ENCODE results near the gene LAMB3. TPM values are rescaled to one million over a fixed set of nuclear protein-coding genes. Genes with fewer than 3 reads are reported as not detected.

Gene LAMB3
- total RNA-seq, 4 donors from 2014 or later, result 0.17 to 1.0 (median 0.52) TPM

DNA sequence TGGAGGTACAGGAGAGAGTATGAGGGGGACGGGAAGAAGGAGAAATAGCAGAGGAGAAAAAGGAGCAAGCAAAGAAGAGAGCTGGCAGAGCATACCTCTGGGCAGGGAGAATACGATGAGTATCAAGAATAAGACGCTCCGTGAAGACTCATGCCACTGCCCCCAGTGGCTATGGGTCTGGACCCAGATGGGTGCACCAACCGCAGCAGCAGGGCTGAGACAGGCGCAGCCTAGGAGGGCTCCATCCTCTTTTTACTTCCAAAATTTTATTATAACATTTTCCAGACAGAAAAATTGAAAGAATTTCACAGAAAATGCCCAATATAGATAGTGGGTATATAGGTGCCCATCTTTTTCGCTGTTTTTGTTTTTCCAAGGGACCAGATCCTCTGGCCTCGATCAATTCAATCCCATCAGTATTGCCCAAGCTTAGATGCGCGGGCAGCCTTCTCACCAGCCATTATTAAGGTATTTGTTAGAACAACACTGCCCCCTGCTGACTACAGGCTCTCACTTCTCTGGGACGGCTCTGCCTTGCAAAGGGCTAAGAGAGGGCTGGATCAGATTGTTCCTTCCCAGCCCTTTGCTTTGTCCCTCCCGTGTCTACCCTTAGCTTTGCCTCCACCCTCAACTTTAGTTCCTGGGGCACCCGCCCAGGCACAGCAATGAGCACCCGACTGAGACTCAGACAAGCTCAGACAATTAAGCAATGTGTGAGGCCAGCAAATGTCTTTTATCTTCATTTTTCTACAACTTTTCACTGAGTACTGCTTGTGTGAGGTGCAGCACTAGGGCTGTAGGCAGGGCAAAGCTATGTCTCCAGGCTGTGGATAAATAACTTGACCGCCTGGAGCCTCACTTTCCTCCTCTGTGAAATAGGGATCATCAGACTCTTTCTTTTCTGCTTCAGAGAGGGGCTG lies 86.2 kb downstream of the LAMB3 start:
- DNase-seq (ENCODE audit: extremely low spot score), result peak; percentile 94
- intact Hi-C loops (cut with DNase I), result loop anchor here (10.0 kb wide), 1 partner anchor 361 kb away; no protein-coding TSS in a partner anchor
- Histone ChIP-seq H3K27me3 (peaks cover 0 to 47% (median 0%) of the 10 kb centered on the region in 4 donors), H3K4me1 (peaks cover 0 to 12% (median 0%) of the 10 kb centered on the region in 4 donors), H3K36me3 (no peaks in the 10 kb centered on the region), H3K9me3 (no peaks in the 10 kb centered on the region), H3K4me3 (no peak overlapping the region), H3K27ac (replicated peaks in 1 of 4) (no peak overlapping the region)
- no peak for TF ChIP-seq EP300 (IDR thresholded peaks at IDR 0.05)
- TF ChIP-seq, protein P1, sequence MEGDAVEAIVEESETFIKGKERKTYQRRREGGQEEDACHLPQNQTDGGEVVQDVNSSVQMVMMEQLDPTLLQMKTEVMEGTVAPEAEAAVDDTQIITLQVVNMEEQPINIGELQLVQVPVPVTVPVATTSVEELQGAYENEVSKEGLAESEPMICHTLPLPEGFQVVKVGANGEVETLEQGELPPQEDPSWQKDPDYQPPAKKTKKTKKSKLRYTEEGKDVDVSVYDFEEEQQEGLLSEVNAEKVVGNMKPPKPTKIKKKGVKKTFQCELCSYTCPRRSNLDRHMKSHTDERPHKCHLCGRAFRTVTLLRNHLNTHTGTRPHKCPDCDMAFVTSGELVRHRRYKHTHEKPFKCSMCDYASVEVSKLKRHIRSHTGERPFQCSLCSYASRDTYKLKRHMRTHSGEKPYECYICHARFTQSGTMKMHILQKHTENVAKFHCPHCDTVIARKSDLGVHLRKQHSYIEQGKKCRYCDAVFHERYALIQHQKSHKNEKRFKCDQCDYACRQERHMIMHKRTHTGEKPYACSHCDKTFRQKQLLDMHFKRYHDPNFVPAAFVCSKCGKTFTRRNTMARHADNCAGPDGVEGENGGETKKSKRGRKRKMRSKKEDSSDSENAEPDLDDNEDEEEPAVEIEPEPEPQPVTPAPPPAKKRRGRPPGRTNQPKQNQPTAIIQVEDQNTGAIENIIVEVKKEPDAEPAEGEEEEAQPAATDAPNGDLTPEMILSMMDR (IDR thresholded peaks at IDR 0.05), result peak; percentile 48 to 67 (median 50)
- WGBS, result 48% methylated on average over 15 of the region's 15 CpGs

Other genes starting within 250 kb of the LAMB3 start
- under 1 TPM; 0.13 to 0.83 (median 0.26) TPM for gene CAMK1G, start 68.7 kb downstream of the LAMB3 start, total RNA-seq
- 10 to 100 TPM in 2 of 4 donors, 1 to 10 TPM in 2; 4.9 to 28.5 (median 17.4) TPM for gene G0S2, start 23.0 kb upstream of the LAMB3 start, total RNA-seq
- 10 to 100 TPM in 1 of 4 donors, 1 to 10 TPM in 3; 5.0 to 17.2 (median 6.2) TPM for gene HSD11B1, start 52.4 kb upstream of the LAMB3 start, total RNA-seq
- 1 to 10 TPM; 1.0 to 4.3 (median 2.8) TPM for gene TRAF3IP3, start 103.6 kb upstream of the LAMB3 start, total RNA-seq
- 1 to 10 TPM in 2 of 4 donors, under 1 TPM in 2; 0.42 to 1.6 (median 0.86) TPM for gene C1orf74, start 132.1 kb upstream of the LAMB3 start, total RNA-seq
- gene IRF6, start 153.7 kb upstream of the LAMB3 start, total RNA-seq, result 1 to 10 TPM in 1 of 4 donors, under 1 TPM in 3; 0.46 to 1.2 (median 0.75) TPM
- gene UTP25, start 175.5 kb upstream of the LAMB3 start, total RNA-seq, result 1 to 10 TPM; 3.7 to 8.0 (median 7.3) TPM